ENCODE measurements around the gene TOP3B. TPM values are rescaled to one million over a fixed set of nuclear protein-coding genes. Genes with fewer than 3 reads are reported as not detected.
A peak's percentile ranks its signal among the peaks of the same experiment; 100 is the strongest.

The TOP3B gene
- total and polyA plus RNA-seq, 9 of the 15 experiments (the other 6 are each of a cell fraction or from before 2014, with no cell fraction given), result 3.0 to 188 (median 112) TPM

- no peak for TF ChIP-seq GABPB1 (CRISPR knock-in tag; IDR thresholded peaks at IDR 0.05)
- 0 out of 2 replicates have a peak, but pooled peaks have one; percentile 46 for TF ChIP-seq TEAD4 (IDR thresholded peaks at IDR 0.05; ENCODE audit: low read length)
- no peak for TF ChIP-seq TEAD4 (CRISPR knock-in tag; IDR thresholded peaks at IDR 0.05; ENCODE audit: borderline replicate concordance)
- TF ChIP-seq MLX (CRISPR knock-in tag; conservative IDR thresholded peaks at IDR 0.05), result peak in 1 of 2 experiments; percentile 89; a peak in 1 of 4 replicates
- TF ChIP-seq HMG20B (CRISPR knock-in tag; IDR thresholded peaks at IDR 0.05), result peak; percentile 98
- TF ChIP-seq ZNF780A (CRISPR knock-in tag; IDR thresholded peaks at IDR 0.05), result peak; percentile 99
- no peak for TF ChIP-seq MYBL2 (IDR thresholded peaks at IDR 0.05; ENCODE audit: low read depth)
- 0 out of 2 replicates have a peak, but pooled peaks have one; percentile 58 for TF ChIP-seq MYBL2 (CRISPR knock-in tag; IDR thresholded peaks at IDR 0.05; ENCODE audit: borderline replicate concordance)
- peak; percentile 99 for TF ChIP-seq ZKSCAN8 (CRISPR knock-in tag; IDR thresholded peaks at IDR 0.05)
Observed at GRCh38 chr22:22023581-22024137, 41.1 kb upstream of the TOP3B start (continued).

GRCh38 chr22:22022947-22023534 is 40.5 kb upstream of the TOP3B start:
- Histone ChIP-seq H3K4me2 (ENCODE audit: insufficient read depth, low read length) (no peak overlapping the region), H3K9me3 (replicated peaks; ENCODE audit: control insufficient read depth, insufficient read depth, low read depth, low read length) (no peaks in the 10 kb centered on the region), H2AFZ (ENCODE audit: low read depth, low read length) (peak overlapping the region; percentile 7; the same call in 1 of the 2 replicates), H3K36me3 (ENCODE audit: control insufficient read depth, insufficient read depth, low read length) (no peaks in the 10 kb centered on the region), H3K9ac (ENCODE audit: insufficient read depth in 1 of 2, low read depth in 2 of 2, low read length in 2 of 2) (no peak overlapping the region; a peak in 1 of 4 replicates), H3K4me1 (replicated peaks in 1 of 2; ENCODE audit: control insufficient read depth in 2 of 2, insufficient read depth in 2 of 2, low read length in 2 of 2) (peaks cover 16 to 24% of the 10 kb centered on the region in 2 experiments; a peak in 4 of 5 replicates), H3K27ac (ENCODE audit: extremely low read depth, low read depth, low read length) (no peak overlapping the region), H4K20me1 (replicated peaks; ENCODE audit: control insufficient read depth, insufficient read depth, low read length) (no peaks in the 10 kb centered on the region), H3K79me2 (ENCODE audit: control insufficient read depth, insufficient read depth, low read length) (no peaks in the 10 kb centered on the region), H3K9me1 (ENCODE audit: control insufficient read depth, insufficient read depth, low read length) (no peaks in the 10 kb centered on the region), H3K27me3 (ENCODE audit: control insufficient read depth in 2 of 2, insufficient read depth in 2 of 2, low read length in 2 of 2) (peaks cover 18 to 33% of the 10 kb centered on the region in 2 experiments; a peak in 4 of 5 replicates), H3K4me3 (no peak overlapping the region)
- in situ Hi-C loops (cut with MboI), result no loop called here
- intact Hi-C loops (cut with micrococcal nuclease), result loop anchor here (10.0 kb wide), 1 partner anchor 62 kb away; no protein-coding TSS in a partner anchor
- no TSS peak for BruUV-seq (replicated peaks)
- TF ChIP-seq TAF1 (IDR thresholded peaks at IDR 0.05; ENCODE audit: control insufficient read depth, extremely low read depth, insufficient read depth, low read length, severe bottlenecking) (peak; percentile 15), TEAD4 (IDR thresholded peaks at IDR 0.05; ENCODE audit: low read length) (no peak), TEAD4 (CRISPR knock-in tag; IDR thresholded peaks at IDR 0.05; ENCODE audit: borderline replicate concordance) (0 out of 2 replicates have a peak, but pooled peaks have one; percentile 59), ZNF263 (CRISPR knock-in tag; IDR thresholded peaks at IDR 0.05; ENCODE audit: borderline replicate concordance) (peak; percentile 55; the same call in 1 of the 2 replicates), TBL1XR1 (IDR thresholded peaks at IDR 0.05; ENCODE audit: low read length in 2 of 2) (no peak), KLF10 (CRISPR knock-in tag; IDR thresholded peaks at IDR 0.05) (no peak), XRCC5 (IDR thresholded peaks at IDR 0.05; ENCODE audit: low read depth, low read length) (0 out of 2 replicates have a peak, but pooled peaks have one; percentile 29)
- ATAC-seq (peak; percentile 5; the same call in 1 of the 3 replicates), DNase-seq (ENCODE audit: extremely low read depth in 1 of 4, low spot score in 3 of 4) (peak in 3 of 4 experiments; percentile 53 to 69 (median 63)), FAIRE-seq (no peak)
- 17% methylated on average over 6 of the region's 6 CpGs for whole genome bisulfite sequencing (ENCODE audit: insufficient coverage, low coverage, missing lambda C conversion rate)
- POLR2A ChIA-PET, result interaction anchor here (0.9 to 8.1 kb wide), 11 partner anchors 11 to 158 kb away, joined by 3 to 123 read pairs (median 5); partner anchors contain the start of gene TOP3B
- CTCF ChIA-PET (ENCODE audit: low intra/inter-chr PET ratio), result no interaction called here
